IPS-15b (cell line): Measurements from ENCODE around the gene LCN1.

Experiments
- H3K27me3 ChIP-seq: one replicate; pipeline ENCODE4 v1.6.1; 2013; ENCODE audit warnings: low read length; ENCODE audit not compliant: control insufficient read depth, insufficient read depth
- H3K36me3 ChIP-seq: one replicate; pipeline ENCODE4 v1.6.1; 2013; ENCODE audit warnings: low read length; ENCODE audit not compliant: control insufficient read depth, insufficient read depth
- H3K4me1 ChIP-seq: one replicate; pipeline ENCODE4 v1.6.1; 2013; ENCODE audit warnings: mild to moderate bottlenecking, low read length; ENCODE audit not compliant: control insufficient read depth, insufficient read depth
- H3K4me3 ChIP-seq: one replicate; pipeline ENCODE4 v1.5.1; 2013; ENCODE audit warnings: low read depth, low read length
- H3K9ac ChIP-seq: one replicate; pipeline ENCODE4 v1.6.1; 2013; ENCODE audit warnings: low read depth, mild to moderate bottlenecking, low read length
- H3K9me3 ChIP-seq: one replicate; pipeline ENCODE4 v1.6.1; 2013; ENCODE audit warnings: mild to moderate bottlenecking, low read length; ENCODE audit not compliant: control insufficient read depth, insufficient read depth

LCN1 gene

DNA sequence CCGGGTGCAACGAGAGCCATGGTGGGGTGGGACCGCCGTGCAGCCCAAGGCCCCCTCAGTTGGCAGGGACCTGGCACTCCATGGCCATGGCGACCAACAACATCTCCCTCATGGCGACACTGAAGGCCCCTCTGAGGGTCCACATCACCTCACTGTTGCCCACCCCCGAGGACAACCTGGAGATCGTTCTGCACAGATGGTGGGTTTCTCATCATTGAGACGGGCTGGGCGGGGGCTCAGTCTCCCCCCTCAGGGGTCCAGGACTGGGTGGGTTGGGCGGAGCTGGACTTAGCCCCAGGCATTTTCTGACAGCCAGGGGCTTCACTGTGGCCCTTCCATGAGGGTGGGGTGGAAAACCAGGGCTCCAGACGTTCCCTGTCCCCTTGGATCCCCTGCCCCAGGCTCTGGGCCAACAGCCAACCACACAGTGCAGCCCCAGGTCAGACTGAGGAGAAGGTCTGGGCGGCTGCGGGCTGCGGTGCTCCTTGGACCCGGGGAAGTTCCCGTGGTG lies 41.0 kb downstream of the LCN1 start:
- Histone ChIP-seq H3K4me1 (no peaks in the 10 kb centered on the region), H3K9me3 (no peaks in the 10 kb centered on the region), H3K27me3 (no peaks in the 10 kb centered on the region), H3K4me3 (no peak overlapping the region), H3K9ac (no peak overlapping the region), H3K36me3 (peaks cover 3% of the 10 kb centered on the region)

GRCh38 chr9:135563039-135563476 lies 41.8 kb downstream of the LCN1 start:
- Histone ChIP-seq H3K9me3 (no peaks in the 10 kb centered on the region), H3K27me3 (no peaks in the 10 kb centered on the region), H3K4me1 (no peaks in the 10 kb centered on the region), H3K4me3 (no peak overlapping the region), H3K9ac (no peak overlapping the region), H3K36me3 (peaks cover 3% of the 10 kb centered on the region)

- Histone ChIP-seq H3K9me3 (no peaks in the 10 kb centered on the region), H3K4me3 (no peak overlapping the region), H3K36me3 (peaks cover 3% of the 10 kb centered on the region), H3K9ac (no peak overlapping the region), H3K4me1 (no peaks in the 10 kb centered on the region), H3K27me3 (no peaks in the 10 kb centered on the region)
Measured at GRCh38 chr9:135563858-135564257, 42.6 kb downstream of the LCN1 start.

GRCh38 chr9:135565141-135565628 lies 43.9 kb downstream of the LCN1 start:
- H3K9me3 ChIP-seq = no peaks in the 10 kb centered on the region
- no peak overlapping the region for H3K9ac ChIP-seq
- H3K36me3 ChIP-seq = peaks cover 3% of the 10 kb centered on the region
- no peaks in the 10 kb centered on the region for H3K27me3 ChIP-seq
- no peaks in the 10 kb centered on the region for H3K4me1 ChIP-seq
- no peak overlapping the region for H3K4me3 ChIP-seq

DNA sequence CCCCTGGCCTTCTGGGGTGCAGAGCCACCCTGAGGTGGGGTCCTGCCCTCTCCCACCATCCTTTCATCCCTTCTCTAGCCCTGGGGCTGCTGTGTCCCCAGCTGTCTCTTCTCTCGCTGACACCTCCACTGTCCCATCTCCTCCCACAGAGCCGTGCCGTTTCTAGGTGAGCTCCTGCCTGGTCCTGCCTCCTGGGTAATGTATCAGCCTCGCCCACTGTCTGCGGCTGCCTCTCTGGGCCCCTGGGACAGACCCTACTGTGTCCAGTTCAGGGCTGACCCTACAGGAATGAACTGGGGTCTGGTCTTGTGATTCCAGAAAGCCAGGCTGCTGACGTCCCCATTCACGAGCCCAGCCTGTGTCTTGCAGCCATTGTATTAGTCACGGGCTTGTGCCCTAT lies 44.4 kb downstream of the LCN1 start:
- Histone ChIP-seq H3K9ac (no peak overlapping the region), H3K27me3 (no peaks in the 10 kb centered on the region), H3K4me1 (no peaks in the 10 kb centered on the region), H3K9me3 (no peaks in the 10 kb centered on the region), H3K36me3 (peaks cover 3% of the 10 kb centered on the region), H3K4me3 (no peak overlapping the region)

- Histone ChIP-seq H3K36me3 (peaks cover 3% of the 10 kb centered on the region), H3K9ac (no peak overlapping the region), H3K4me3 (no peak overlapping the region), H3K9me3 (no peaks in the 10 kb centered on the region), H3K4me1 (no peaks in the 10 kb centered on the region), H3K27me3 (no peaks in the 10 kb centered on the region)
Measured at GRCh38 chr9:135566552-135566951, 45.3 kb downstream of the LCN1 start.

DNA sequence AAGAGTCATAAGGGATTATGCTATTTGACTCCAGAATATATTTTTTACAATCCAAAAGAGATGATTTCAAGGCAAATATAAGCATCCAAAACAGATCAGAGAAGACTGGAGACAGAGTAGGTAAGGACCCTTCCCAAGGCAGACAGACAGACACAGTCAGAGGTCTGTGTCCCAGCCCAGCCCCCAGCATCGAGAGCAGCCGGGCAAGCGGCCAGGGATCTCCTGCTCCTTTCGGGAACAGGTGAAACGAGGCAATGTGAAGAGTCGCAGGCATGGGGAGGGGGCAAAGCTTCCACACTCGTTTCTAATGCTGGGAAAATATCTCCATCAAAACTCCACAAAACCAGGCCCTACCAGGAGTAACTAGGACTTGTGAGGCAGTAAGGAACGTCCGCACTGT lies 46.1 kb downstream of the LCN1 start:
- Histone ChIP-seq H3K4me1 (no peaks in the 10 kb centered on the region), H3K4me3 (no peak overlapping the region), H3K36me3 (peaks cover 3% of the 10 kb centered on the region), H3K9me3 (no peaks in the 10 kb centered on the region), H3K27me3 (no peaks in the 10 kb centered on the region), H3K9ac (no peak overlapping the region)

- Histone ChIP-seq H3K9ac (no peak overlapping the region), H3K4me3 (no peak overlapping the region), H3K9me3 (no peaks in the 10 kb centered on the region), H3K4me1 (no peaks in the 10 kb centered on the region), H3K36me3 (peaks cover 3% of the 10 kb centered on the region), H3K27me3 (no peaks in the 10 kb centered on the region)
Measured at GRCh38 chr9:135568026-135568425, 46.8 kb downstream of the LCN1 start.

GRCh38 chr9:135570456-135570855 lies 49.2 kb downstream of the LCN1 start:
- no peaks in the 10 kb centered on the region for H3K4me1 ChIP-seq
- no peaks in the 10 kb centered on the region for H3K9me3 ChIP-seq
- no peaks in the 10 kb centered on the region for H3K27me3 ChIP-seq
- no peak overlapping the region for H3K9ac ChIP-seq
- no peaks in the 10 kb centered on the region for H3K36me3 ChIP-seq
- no peak overlapping the region for H3K4me3 ChIP-seq

- H3K4me3 ChIP-seq = no peak overlapping the region
- no peaks in the 10 kb centered on the region for H3K4me1 ChIP-seq
- H3K36me3 ChIP-seq = no peaks in the 10 kb centered on the region
- no peaks in the 10 kb centered on the region for H3K27me3 ChIP-seq
- no peak overlapping the region for H3K9ac ChIP-seq
- H3K9me3 ChIP-seq = no peaks in the 10 kb centered on the region
Measured at GRCh38 chr9:135572233-135572632, 51.0 kb downstream of the LCN1 start.

GRCh38 chr9:135573124-135573523 lies 51.9 kb downstream of the LCN1 start:
- Histone ChIP-seq H3K36me3 (no peaks in the 10 kb centered on the region), H3K4me1 (no peaks in the 10 kb centered on the region), H3K27me3 (no peaks in the 10 kb centered on the region), H3K4me3 (no peak overlapping the region), H3K9me3 (no peaks in the 10 kb centered on the region), H3K9ac (no peak overlapping the region)

DNA sequence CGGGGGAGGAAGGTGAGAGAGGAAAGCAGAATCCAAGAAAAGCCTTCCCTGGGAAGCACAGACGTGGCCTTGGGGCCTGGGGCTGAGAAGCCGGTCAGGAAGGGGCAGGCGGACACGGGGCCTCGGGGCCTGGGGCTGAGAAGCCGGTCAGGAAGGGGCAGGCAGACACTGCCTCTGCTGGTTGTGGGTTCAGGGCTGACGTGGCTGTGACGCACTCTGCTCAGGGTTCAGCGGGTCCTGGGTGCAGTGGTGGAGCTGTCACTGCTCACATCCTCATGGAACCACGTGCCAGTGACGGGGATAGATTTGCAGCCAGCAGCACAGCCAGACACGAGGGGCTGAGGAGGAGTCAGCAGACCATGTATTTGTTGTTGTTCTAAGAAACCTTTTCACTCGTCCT lies 53.1 kb downstream of the LCN1 start:
- no peaks in the 10 kb centered on the region for H3K27me3 ChIP-seq
- no peak overlapping the region for H3K4me3 ChIP-seq
- H3K4me1 ChIP-seq = no peaks in the 10 kb centered on the region
- H3K9ac ChIP-seq = no peak overlapping the region
- H3K9me3 ChIP-seq = no peaks in the 10 kb centered on the region
- H3K36me3 ChIP-seq = no peaks in the 10 kb centered on the region
